ENCODE data around the gene HIVEP3. TPM values are rescaled to one million over a fixed set of nuclear protein-coding genes. Genes with fewer than 3 reads are reported as not detected.

The HIVEP3 gene
- total RNA-seq, 2 donors from 2014 or later = 3.4 to 4.0 TPM

DNA sequence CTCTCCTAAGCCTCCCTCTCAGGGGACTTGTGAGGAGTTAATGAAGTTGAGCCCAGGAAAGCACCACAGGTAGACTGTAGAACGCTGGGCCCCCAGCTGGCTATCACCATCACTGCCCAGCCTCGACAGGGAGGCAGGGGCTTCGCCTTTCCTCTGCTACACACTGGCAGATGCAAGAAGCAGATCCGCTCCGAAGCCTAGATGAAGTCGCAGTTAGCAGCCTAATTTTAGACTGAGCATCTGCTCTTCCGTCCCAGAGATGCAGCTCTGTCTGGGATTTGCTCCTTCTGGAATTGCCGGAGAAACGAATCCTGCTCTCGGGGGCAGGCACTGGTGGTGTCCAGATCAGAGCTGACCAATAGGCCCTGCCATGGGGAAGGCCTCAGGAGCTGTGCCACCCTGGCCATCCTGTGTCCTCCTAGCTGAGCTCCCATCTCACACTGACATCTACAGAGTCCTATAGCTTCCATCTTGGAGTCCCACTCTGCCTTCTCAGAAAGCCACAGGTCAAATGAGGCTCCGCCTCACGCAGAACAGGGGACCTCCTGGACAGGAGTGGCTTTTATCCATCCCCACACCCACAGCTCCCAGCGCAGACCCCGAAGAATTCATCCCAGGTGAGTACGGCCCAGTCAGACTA, 247.5 kb downstream of the HIVEP3 start:
- DNase-seq (no peak), ATAC-seq (no peak)
- Histone ChIP-seq H3K36me3 (replicated peaks in 1 of 2; ENCODE audit: insufficient read depth in 1 of 2, low read depth in 2 of 2) (no peaks in the 10 kb centered on the region), H3K4me3 (no peak overlapping the region), H3K4me1 (peaks cover 14% of the 10 kb centered on the region), H3K27ac (no peak overlapping the region), H3K27me3 (no peaks in the 10 kb centered on the region), H3K9me3 (no peaks in the 10 kb centered on the region)
- TF ChIP-seq CTCF (IDR thresholded peaks at IDR 0.05) = no peak
- TF ChIP-seq POLR2A (IDR thresholded peaks at IDR 0.05) = no peak
- intact Hi-C loops (cut with DNase I) = no loop called here
- WGBS, 2 donors = 95 to 97% methylated on average over 14 to 15 of the region's 15 CpGs

DNA sequence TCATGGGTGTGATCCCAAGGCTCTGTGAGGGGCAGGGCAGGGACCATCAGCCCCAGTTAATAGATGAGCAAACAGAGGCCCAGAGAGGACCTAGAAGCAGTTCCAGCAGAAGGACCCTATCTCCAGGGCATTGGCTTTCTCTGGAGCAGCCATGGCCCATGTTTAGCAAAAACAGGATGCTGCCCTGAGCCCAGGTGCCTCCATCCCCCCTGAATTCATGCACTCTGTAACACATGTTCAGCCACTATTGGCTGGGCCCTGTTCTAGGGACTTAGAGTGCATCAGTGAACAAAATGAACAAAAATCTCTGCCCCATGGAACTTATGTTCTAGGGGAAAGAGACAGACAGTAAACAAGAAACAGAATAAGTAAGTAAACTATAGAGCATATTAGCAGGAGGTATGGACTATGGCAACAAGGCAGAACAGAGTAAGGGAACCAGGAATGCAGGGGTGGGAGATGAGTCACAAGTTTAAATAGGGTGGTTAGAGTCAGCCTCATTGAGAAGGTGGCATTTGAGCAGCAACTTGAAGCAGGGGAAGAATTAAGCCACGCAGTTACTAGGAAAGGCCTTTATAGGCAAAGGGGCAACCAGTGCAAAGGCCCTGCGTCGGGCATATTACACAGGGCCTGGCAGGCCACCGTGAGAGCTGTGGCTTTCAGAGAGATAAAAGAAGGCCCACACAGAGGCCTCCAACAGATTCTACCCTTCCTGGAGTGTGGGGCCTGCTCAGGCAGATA, 248.3 kb downstream of the HIVEP3 start:
- no peak for TF ChIP-seq CTCF (IDR thresholded peaks at IDR 0.05)
- no peak for TF ChIP-seq POLR2A (IDR thresholded peaks at IDR 0.05)
- DNase-seq (no peak), ATAC-seq (no peak)
- intact Hi-C loops (cut with DNase I) = no loop called here
- WGBS, 2 donors = 84 to 88% methylated on average over 4 of the region's 4 CpGs
- Histone ChIP-seq H3K9me3 (no peaks in the 10 kb centered on the region), H3K27me3 (no peaks in the 10 kb centered on the region), H3K36me3 (replicated peaks in 1 of 2; ENCODE audit: insufficient read depth in 1 of 2, low read depth in 2 of 2) (no peaks in the 10 kb centered on the region), H3K4me1 (peaks cover 15% of the 10 kb centered on the region), H3K27ac (no peak overlapping the region), H3K4me3 (no peak overlapping the region)

- TF ChIP-seq CTCF (IDR thresholded peaks at IDR 0.05) (no peak), POLR2A (IDR thresholded peaks at IDR 0.05) (no peak)
- Histone ChIP-seq H3K9me3 (no peaks in the 10 kb centered on the region), H3K4me3 (no peak overlapping the region), H3K4me1 (peaks cover 21% of the 10 kb centered on the region), H3K27me3 (no peaks in the 10 kb centered on the region), H3K27ac (no peak overlapping the region), H3K36me3 (replicated peaks in 1 of 2; ENCODE audit: insufficient read depth in 1 of 2, low read depth in 2 of 2) (no peaks in the 10 kb centered on the region)
- no peak for DNase-seq
- no peak for ATAC-seq
- intact Hi-C loops (cut with DNase I) = no loop called here
- 91 to 93% methylated on average over 3 of the region's 3 CpGs for WGBS, 2 donors
Measured at GRCh38 chr1:41668967-41669366, 249.8 kb downstream of the HIVEP3 start.

DNA sequence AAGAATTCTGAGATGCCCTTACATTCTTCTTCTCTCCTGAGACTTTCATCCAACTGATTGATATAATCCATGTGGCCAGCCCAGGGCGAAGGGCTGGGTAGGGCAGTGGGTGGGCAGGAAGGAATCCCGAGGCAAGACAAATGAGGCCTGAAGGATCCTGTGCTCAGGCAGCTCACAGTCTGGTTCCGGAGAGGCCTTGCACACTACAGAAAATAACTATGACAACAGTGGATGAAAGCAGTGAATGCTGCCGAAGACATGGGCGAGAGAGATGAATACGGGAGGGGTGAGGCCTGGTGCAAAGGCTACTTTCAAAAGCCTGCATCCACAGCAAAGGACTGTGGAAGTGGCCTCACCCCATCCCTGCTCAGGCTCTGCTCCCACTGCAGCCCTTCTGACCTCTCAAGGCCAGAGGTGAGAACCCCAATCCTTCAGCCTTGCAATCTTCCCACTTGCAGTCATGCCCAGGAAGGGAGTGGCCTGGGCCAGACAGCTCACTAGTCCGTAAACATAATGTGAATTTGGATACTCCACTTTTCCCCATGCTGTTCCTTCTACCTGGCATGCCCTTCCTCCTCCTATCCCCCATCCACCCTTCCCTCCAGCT, 250.6 kb downstream of the HIVEP3 start:
- WGBS, 2 donors = 86 to 95% methylated on average over 7 of the region's 7 CpGs
- no peaks in the 10 kb centered on the region for H3K27me3 ChIP-seq
- no peak overlapping the region for H3K4me3 ChIP-seq
- no peaks in the 10 kb centered on the region for H3K36me3 ChIP-seq (replicated peaks in 1 of 2; ENCODE audit: insufficient read depth in 1 of 2, low read depth in 2 of 2)
- intact Hi-C loops (cut with DNase I) = no loop called here
- DNase-seq = no peak
- H3K9me3 ChIP-seq = no peaks in the 10 kb centered on the region
- TF ChIP-seq CTCF (IDR thresholded peaks at IDR 0.05) = no peak
- no peak for TF ChIP-seq POLR2A (IDR thresholded peaks at IDR 0.05)
- no peak for ATAC-seq
- no peak overlapping the region for H3K27ac ChIP-seq
- H3K4me1 ChIP-seq = peaks cover 21% of the 10 kb centered on the region

All from body of pancreas (tissue), 4 donors.